Measurements from ENCODE around the gene METRN. TPM values are rescaled to one million over a fixed set of nuclear protein-coding genes. Genes with fewer than 3 reads are reported as not detected.

METRN gene
- total and polyA plus RNA-seq, 2 of the 4 experiments (the other 2 are of a cell fraction), result 6.1 to 48.2 TPM

DNA sequence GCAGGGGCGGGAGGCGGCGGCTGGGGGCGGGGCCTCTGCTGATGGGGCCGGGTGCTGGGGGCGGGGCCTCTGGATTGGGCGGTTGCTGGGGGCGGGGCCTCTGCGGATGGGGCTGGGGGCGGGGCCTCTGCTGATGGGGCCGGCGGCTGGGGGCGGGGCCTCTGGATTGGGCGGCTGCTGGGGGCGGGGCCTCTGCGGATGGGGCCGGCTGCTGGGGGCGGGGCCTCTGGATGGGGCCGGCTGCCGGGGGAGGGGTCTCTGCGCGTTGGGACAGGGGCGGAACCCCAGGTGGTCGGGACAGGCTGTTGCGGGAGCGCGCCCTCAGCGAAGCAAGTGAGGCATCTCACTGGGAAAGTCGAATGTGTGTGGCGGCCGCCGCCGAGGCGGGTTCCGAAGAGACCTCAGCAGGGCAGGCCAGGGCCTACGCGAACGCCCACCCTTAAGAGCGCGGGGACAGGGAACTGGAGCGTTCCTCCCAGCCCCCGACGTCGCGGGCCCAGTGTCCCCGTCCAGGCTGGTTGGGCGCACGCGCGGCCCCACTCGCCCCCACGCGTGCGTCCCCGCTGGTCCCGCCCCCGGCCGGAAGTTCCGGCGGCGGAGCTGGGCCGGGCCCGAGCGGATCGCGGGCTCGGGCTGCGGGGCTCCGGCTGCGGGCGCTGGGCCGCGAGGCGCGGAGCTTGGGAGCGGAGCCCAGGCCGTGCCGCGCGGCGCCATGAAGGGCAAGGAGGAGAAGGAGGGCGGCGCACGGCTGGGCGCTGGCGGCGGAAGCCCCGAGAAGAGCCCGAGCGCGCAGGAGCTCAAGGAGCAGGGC lies 34.9 kb upstream of the METRN start, which contains the start of gene STUB1:
STUB1 (plus strand) TSS at position 597 of the 811 bp plus-strand sequence; CDS start at position 713, 116 bp downstream.
- Histone ChIP-seq H3K9ac (ENCODE audit: low read depth, low read length) (peak within 1 kb of the TSS; percentile 80), H3K4me1 (ENCODE audit: control insufficient read depth, insufficient read depth, low read length) (peaks cover 26% of the 10 kb centered on the region), H2BK5ac (ENCODE audit: low read depth, low read length, poor library complexity, severe bottlenecking) (peak within 1 kb of the TSS; percentile 81), H3K27ac (ENCODE audit: insufficient read depth, low read length) (peak within 1 kb of the TSS; percentile 88), H3K56ac (ENCODE audit: extremely low read depth, insufficient read depth, low read length) (no peak within 1 kb of the TSS), H2AK5ac (ENCODE audit: low read depth, low read length) (peak within 1 kb of the TSS; percentile 80), H4K20me1 (ENCODE audit: insufficient read depth, low read length) (peaks cover 35% of the 10 kb centered on the region), H3K4me3 (ENCODE audit: insufficient read depth, low read depth, low read length) (peak within 1 kb of the TSS; percentile 96), H2BK15ac (ENCODE audit: low read depth, low read length) (no peak within 1 kb of the TSS; the same call in 2 of the 3 replicates), H3K79me1 (ENCODE audit: low read depth in 1 of 2, low read length in 2 of 2) (peaks cover 9 to 44% of the 10 kb centered on the region in 2 experiments; a peak in 3 of 4 replicates), H4K5ac (ENCODE audit: low read depth, low read length) (peak within 1 kb of the TSS; percentile 86), H3K9me3 (ENCODE audit: control insufficient read depth, insufficient read depth, low read length) (no peaks in the 10 kb centered on the region), H3K4ac (ENCODE audit: low read depth, low read length) (peak within 1 kb of the TSS; percentile 83), H3K18ac (ENCODE audit: low read depth, low read length) (peak within 1 kb of the TSS; percentile 73), H4K91ac (ENCODE audit: insufficient read depth, low read depth, low read length) (peak within 1 kb of the TSS; percentile 74), H3K27me3 (ENCODE audit: control insufficient read depth, insufficient read depth, low read length) (no peaks in the 10 kb centered on the region), H4K8ac (ENCODE audit: low read depth in 2 of 2, low read length in 2 of 2) (peak within 1 kb of the TSS; percentile 86 to 100), H3K23ac (ENCODE audit: low read depth, low read length) (peak within 1 kb of the TSS; percentile 75), H3K14ac (replicated peaks; ENCODE audit: low read depth, low read length) (peak within 1 kb of the TSS; percentile 76), H2AFZ (replicated peaks; ENCODE audit: low read length, poor library complexity) (peak within 1 kb of the TSS; percentile 99), H2BK20ac (ENCODE audit: low read depth, low read length) (no peak within 1 kb of the TSS), H2AK9ac (replicated peaks; ENCODE audit: low read depth, low read length, poor library complexity) (peak within 1 kb of the TSS; percentile 98), H3K4me2 (ENCODE audit: low read depth, low read length) (peak within 1 kb of the TSS; percentile 98), H3K9me1 (ENCODE audit: insufficient read depth, low read length) (peaks cover 15% of the 10 kb centered on the region), H2BK120ac (ENCODE audit: low read depth, low read length) (peak within 1 kb of the TSS; percentile 35; the same call in 1 of the 2 replicates), H3K36me3 (ENCODE audit: control insufficient read depth, insufficient read depth, low read length) (peaks cover 22% of the 10 kb centered on the region)
- ChIA-PET CTCF (no interaction called here), POLR2A (ENCODE audit: unreplicated experiment) (no interaction called here)
- ATAC-seq (ENCODE audit: low read depth), result peak; percentile 74
- intact Hi-C loops (cut with micrococcal nuclease), result no loop called here
- in situ Hi-C loops (cut with MboI; ENCODE audit: low sequenced_read_pairs), result no loop called here
- WGBS, 2 experiments (ENCODE audit: extremely low coverage in 2 of 2, insufficient read length in 1 of 2), result 0% methylated on average over 31 of the region's 91 CpGs; no CpG with 5 or more reads in 1 of the 2 experiments
- dilution Hi-C loops (cut with HindIII; ENCODE audit: low sequenced_read_pairs, unreplicated experiment), result no loop called here
- peak; percentile 80 for DNase-seq
- no TSS peak for BruUV-seq (replicated peaks)
- TF ChIP-seq NFE2L2 (IDR thresholded peaks at IDR 0.05; ENCODE audit: low read depth, low read length) (no peak), MXI1 (IDR thresholded peaks at IDR 0.05; ENCODE audit: borderline replicate concordance, low read depth, low read length) (peak; percentile 46; the same call in 1 of the 2 replicates), CHD1 (IDR thresholded peaks at IDR 0.05; ENCODE audit: low read depth, low read length) (no peak), RFX5 (IDR thresholded peaks at IDR 0.05; ENCODE audit: low read depth, low read length) (no peak), BHLHE40 (IDR thresholded peaks at IDR 0.05; ENCODE audit: low read depth, low read length) (peak; percentile 60), MAZ (IDR thresholded peaks at IDR 0.05; ENCODE audit: borderline replicate concordance, low read depth, low read length) (peak; percentile 85), FOS (IDR thresholded peaks at IDR 0.05; ENCODE audit: low read depth, low read length) (no peak), POLR2A (IDR thresholded peaks at IDR 0.05; ENCODE audit: low read depth, low read length) (peak; percentile 39), RAD21 (IDR thresholded peaks at IDR 0.05; ENCODE audit: low read length) (no peak), MAFK (IDR thresholded peaks at IDR 0.05; ENCODE audit: low read depth, low read length) (no peak), RCOR1 (IDR thresholded peaks at IDR 0.05; ENCODE audit: insufficient replicate concordance, low read length) (no peak), CEBPB (IDR thresholded peaks at IDR 0.05; ENCODE audit: low read depth, low read length) (no peak), SMC3 (IDR thresholded peaks at IDR 0.05; ENCODE audit: low read depth, low read length) (no peak)
- TF ChIP-seq, protein P1, sequence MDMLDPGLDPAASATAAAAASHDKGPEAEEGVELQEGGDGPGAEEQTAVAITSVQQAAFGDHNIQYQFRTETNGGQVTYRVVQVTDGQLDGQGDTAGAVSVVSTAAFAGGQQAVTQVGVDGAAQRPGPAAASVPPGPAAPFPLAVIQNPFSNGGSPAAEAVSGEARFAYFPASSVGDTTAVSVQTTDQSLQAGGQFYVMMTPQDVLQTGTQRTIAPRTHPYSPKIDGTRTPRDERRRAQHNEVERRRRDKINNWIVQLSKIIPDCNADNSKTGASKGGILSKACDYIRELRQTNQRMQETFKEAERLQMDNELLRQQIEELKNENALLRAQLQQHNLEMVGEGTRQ (IDR thresholded peaks at IDR 0.05; ENCODE audit: low read depth, low read length), result no peak
- TF ChIP-seq, protein P2, sequence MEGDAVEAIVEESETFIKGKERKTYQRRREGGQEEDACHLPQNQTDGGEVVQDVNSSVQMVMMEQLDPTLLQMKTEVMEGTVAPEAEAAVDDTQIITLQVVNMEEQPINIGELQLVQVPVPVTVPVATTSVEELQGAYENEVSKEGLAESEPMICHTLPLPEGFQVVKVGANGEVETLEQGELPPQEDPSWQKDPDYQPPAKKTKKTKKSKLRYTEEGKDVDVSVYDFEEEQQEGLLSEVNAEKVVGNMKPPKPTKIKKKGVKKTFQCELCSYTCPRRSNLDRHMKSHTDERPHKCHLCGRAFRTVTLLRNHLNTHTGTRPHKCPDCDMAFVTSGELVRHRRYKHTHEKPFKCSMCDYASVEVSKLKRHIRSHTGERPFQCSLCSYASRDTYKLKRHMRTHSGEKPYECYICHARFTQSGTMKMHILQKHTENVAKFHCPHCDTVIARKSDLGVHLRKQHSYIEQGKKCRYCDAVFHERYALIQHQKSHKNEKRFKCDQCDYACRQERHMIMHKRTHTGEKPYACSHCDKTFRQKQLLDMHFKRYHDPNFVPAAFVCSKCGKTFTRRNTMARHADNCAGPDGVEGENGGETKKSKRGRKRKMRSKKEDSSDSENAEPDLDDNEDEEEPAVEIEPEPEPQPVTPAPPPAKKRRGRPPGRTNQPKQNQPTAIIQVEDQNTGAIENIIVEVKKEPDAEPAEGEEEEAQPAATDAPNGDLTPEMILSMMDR (conservative IDR thresholded peaks at IDR 0.05; ENCODE audit: low read depth, low read length), result no peak
